Right lobe of liver (tissue), 6 donors: ENCODE measurements around the gene ZSWIM5. TPM values are rescaled to one million over a fixed set of nuclear protein-coding genes. Genes with fewer than 3 reads are reported as not detected.

Source experiments
- ATAC-seq, 4 donors: fragments of 200-7000 bp; cut with Tn5 transposase; one replicate each; pipeline ENCODE4 v1.9.1; 2020; ENCODE audit warnings: mild to moderate bottlenecking in 4 of 4, moderate library complexity in 4 of 4
- DNase-seq, 3 donors: peaks; one replicate each; pipeline ENCODE4 v3.0.0-alpha.2; 2020
- H3K27ac ChIP-seq, 3 donors: fragments of 200-600 bp; one replicate each; pipeline ENCODE4 v1.8.0; 2022
- H3K27me3 ChIP-seq, 2 donors: fragments of 200-600 bp; one replicate each; pipeline ENCODE4 v1.8.0; 2022
- H3K36me3 ChIP-seq, 4 donors: fragments of 200-600 bp; sonication (generic) in 1 of 4; one replicate each; pipeline versions ENCODE4 v1.5.1 to v1.8.0; 2017 to 2022; ENCODE audit warnings: control low read depth in 1 of 4
- H3K4me1 ChIP-seq, 4 donors: fragments of 200-600 bp; sonication (generic) in 1 of 4; one replicate each; pipeline versions ENCODE4 v1.5.1 to v1.8.0; 2017 to 2022; ENCODE audit warnings: control low read depth in 1 of 4
- H3K4me3 ChIP-seq, 3 donors: fragments of 200-600 bp; one replicate each; pipeline ENCODE4 v1.8.0; 2022
- H3K9me3 ChIP-seq, 4 donors: fragments of 200-600 bp; sonication (generic) in 1 of 4; one replicate each; pipeline versions ENCODE4 v1.5.1 to v1.8.0; 2017 to 2022; ENCODE audit warnings: control low read depth in 1 of 4
- CTCF ChIP-seq, 4 donors: fragments of 200-600 bp in 3 of 4; fragments of 450-650 bp in 1 of 4; IDR thresholded peaks; one replicate each; pipeline versions ENCODE4 v1.5.1 to v1.8.0; 2016 to 2022; ENCODE audit warnings: antibody characterized with exemption in 4 of 4, mild to moderate bottlenecking in 2 of 4
- POLR2A ChIP-seq: fragments of 450-650 bp; IDR thresholded peaks from one replicate; pipeline ENCODE4 v1.6.1; 2017; ENCODE audit warnings: antibody characterized with exemption, mild to moderate bottlenecking
- WGBS: methylation state at CpG from one replicate; pipeline ENCODE4 v1.1.6; 2018; ENCODE audit warnings: low coverage, low lambda C conversion rate; ENCODE audit not compliant: insufficient coverage; ENCODE audit errors: missing lambda C conversion rate; 5-methylcytosine and 5-hydroxymethylcytosine counted together
- intact Hi-C, 2 donors: fragments of 100-400 bp; cut with DNase I; formaldehyde crosslinking; loops; one replicate each; pipeline versions ENCODE4 v1.11.2 to v1.14.1; 2022
- total RNA-seq, 6 experiments: library from RNA; depleted of rRNA in 2 of 6; stranded (reverse); fragments of >200 nt in 2 of 6; fragmentation: NEBNext Ultra II Directional in 3 of 6; extraction: Animal tissue kit (Norgen Biotek cat#: 25700) in 3 of 6; gene quantifications; one replicate each; pipeline versions ENCODE4 v1.1.0 to v1.2.4, GENCODE V29; 2016 to 2023
- donor health status: DM: no; HTN: yes; CAD: no.
- donor health status: DM: no; HTN: no; CAD: no.
- donor health status: DM: no; HTN: no; CAD: no.
- donor health status: DM: no; HTN: yes; CAD: no.
- donor health status: DM: no; HTN: yes; CAD: no.

Gene ZSWIM5
- total RNA-seq, 6 experiments from 2014 or later: 0.18 to 0.46 (median 0.31) TPM

GRCh38 chr1:45035631-45036301 is 170.6 kb downstream of the ZSWIM5 start:
- H3K27ac ChIP-seq: no peak overlapping the region
- H3K27me3 ChIP-seq: no peaks in the 10 kb centered on the region
- TF ChIP-seq POLR2A (no peak), CTCF (IDR thresholded peaks at IDR 0.05) (no peak)
- H3K4me1 ChIP-seq: no peaks in the 10 kb centered on the region
- H3K36me3 ChIP-seq: no peaks in the 10 kb centered on the region
- WGBS: 72% methylated on average over 4 of the region's 7 CpGs
- H3K9me3 ChIP-seq: no peaks in the 10 kb centered on the region
- ATAC-seq (no peak), DNase-seq (no peak)
- H3K4me3 ChIP-seq: no peak overlapping the region
- intact Hi-C loops: no loop called here

GRCh38 chr1:45033356-45033755 is 173.0 kb downstream of the ZSWIM5 start:
- Histone ChIP-seq H3K4me3 (no peak overlapping the region), H3K9me3 (no peaks in the 10 kb centered on the region), H3K27ac (no peak overlapping the region), H3K4me1 (no peaks in the 10 kb centered on the region), H3K27me3 (no peaks in the 10 kb centered on the region), H3K36me3 (no peaks in the 10 kb centered on the region)
- DNase-seq: no peak
- ATAC-seq: no peak
- WGBS: 83% methylated on average over 1 of the region's 1 CpG
- intact Hi-C loops: no loop called here
- TF ChIP-seq CTCF (IDR thresholded peaks at IDR 0.05) (no peak), POLR2A (no peak)

GRCh38 chr1:45032837-45033236 is 173.6 kb downstream of the ZSWIM5 start:
- DNase-seq (no peak), ATAC-seq (no peak)
- TF ChIP-seq POLR2A (no peak), CTCF (IDR thresholded peaks at IDR 0.05) (no peak)
- Histone ChIP-seq H3K27me3 (no peaks in the 10 kb centered on the region), H3K4me3 (no peak overlapping the region), H3K36me3 (no peaks in the 10 kb centered on the region), H3K27ac (no peak overlapping the region), H3K4me1 (no peaks in the 10 kb centered on the region), H3K9me3 (no peaks in the 10 kb centered on the region)
- intact Hi-C loops: no loop called here
- 74% methylated on average over 2 of the region's 2 CpGs for WGBS

- Histone ChIP-seq H3K4me1 (no peaks in the 10 kb centered on the region), H3K27ac (no peak overlapping the region), H3K9me3 (no peaks in the 10 kb centered on the region), H3K36me3 (no peaks in the 10 kb centered on the region), H3K27me3 (no peaks in the 10 kb centered on the region), H3K4me3 (no peak overlapping the region)
- WGBS: 89% methylated on average over 1 of the region's 1 CpG
- no peak for TF ChIP-seq POLR2A
- TF ChIP-seq CTCF (IDR thresholded peaks at IDR 0.05): no peak
- no peak for ATAC-seq
- DNase-seq: no peak
- intact Hi-C loops: no loop called here
Observed at GRCh38 chr1:45026446-45026845, 180.0 kb downstream of the ZSWIM5 start.
